ENCODE results near the gene SLC19A1.

Gene SLC19A1

DNA sequence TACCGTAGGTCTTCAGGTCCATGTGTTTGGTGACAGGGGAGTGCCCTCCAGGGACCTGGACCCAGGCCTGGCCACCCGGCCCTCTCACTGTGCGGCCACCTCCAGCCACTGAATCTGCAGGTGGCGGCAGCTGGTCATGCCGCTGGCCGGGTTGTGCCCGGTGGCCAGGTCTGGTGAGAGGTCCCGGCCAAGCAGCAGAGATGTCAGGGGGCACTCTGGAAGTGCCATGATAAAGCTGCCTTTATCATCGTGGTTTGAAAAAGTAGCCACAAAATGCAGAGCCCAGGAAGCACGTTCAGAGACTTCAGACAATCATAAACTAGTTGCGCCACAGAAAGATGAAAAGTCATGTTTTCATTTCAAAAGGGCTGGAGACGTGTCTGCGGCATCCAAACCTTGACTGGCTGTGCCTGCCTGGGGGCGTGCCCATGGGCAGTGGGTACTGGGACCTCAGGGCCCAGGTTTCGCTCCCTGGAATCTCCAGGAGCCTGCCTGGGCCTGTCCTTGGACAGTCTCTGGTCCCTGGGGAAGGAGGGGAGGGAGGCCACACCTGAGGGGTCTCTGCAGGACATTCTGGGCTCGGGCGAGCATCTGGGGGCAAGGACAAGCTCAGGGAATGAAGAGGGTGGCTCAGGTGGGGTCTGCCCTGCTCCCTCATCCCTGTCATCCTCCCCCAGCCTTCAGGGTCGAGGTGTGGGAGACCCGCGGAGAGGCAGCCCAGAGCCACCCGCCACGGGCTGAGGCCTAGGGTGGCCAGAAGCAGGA lies 92.4 kb downstream of the SLC19A1 start:
- DNase-seq = no peak

GRCh38 chr21:45448810-45449657 lies 93.2 kb downstream of the SLC19A1 start:
- DNase-seq = no peak

DNA sequence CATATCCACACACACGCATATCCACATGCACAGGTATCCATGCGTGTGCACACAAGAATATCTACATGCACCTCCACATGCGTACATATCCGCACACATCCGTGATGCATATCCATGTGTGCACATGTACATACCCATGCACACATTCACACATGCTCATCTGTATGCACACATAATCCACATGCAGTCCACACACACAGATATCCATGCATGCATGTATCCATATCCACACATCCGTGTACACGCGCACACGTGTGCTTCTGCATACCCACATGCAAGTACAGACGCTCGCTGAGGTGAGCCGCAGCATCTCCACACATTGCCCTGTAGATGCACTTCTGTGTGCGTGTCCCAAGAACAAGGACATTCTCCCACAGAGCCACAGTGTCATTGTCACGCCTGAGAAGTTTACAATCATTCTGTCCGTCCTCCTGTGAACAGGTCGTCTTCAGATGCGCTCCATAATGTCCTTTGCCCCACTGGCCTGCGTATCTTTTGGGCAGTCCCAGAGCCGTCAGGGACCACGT lies 93.9 kb downstream of the SLC19A1 start:
- DNase-seq = no peak
